Measurements from ENCODE around the gene EXOC6B. TPM values are rescaled to one million over a fixed set of nuclear protein-coding genes. Genes with fewer than 3 reads are reported as not detected.
"Not testable (repeated sequence)": the region's sequence is repeated elsewhere in the genome, so short reads cannot be mapped to it uniquely, and the experiment has no call there.

Gene EXOC6B
- total RNA-seq, 2 experiments from 2014 or later, result 16.9 to 17.5 TPM

DNA sequence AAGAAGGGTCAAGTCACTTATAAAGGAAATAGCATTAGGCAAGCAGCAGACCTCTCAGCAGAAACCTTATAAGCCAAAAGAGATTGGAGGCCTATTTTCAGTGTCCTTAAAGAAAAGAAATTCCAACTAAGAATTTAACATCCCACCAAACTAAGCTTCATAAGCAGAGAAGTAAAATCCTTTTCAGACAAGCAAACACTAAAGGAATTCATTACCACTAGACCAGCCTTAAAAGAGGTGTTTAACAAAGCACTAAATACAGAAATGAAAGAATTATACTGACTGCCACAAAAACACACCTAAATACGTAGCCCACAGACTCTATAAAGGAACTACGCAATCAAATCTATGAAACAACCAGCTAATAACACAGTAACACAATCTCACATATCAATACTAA is 160.4 kb downstream of the EXOC6B start:
- H3K9me3 Mint-ChIP-seq, result peaks cover 31% of the 10 kb centered on the region
- H3K4me3 Mint-ChIP-seq, result no peak overlapping the region
- CTCF ChIA-PET, result no interaction called here
- H3K4me3 ChIP-seq (ENCODE audit: low read length), result no peak overlapping the region
- no peaks in the 10 kb centered on the region for H3K4me1 Mint-ChIP-seq (ENCODE audit: low read depth)
- H3K27me3 Mint-ChIP-seq, result no peaks in the 10 kb centered on the region
- intact Hi-C loops (cut with DNase I, micrococcal nuclease), result no loop called here
- ATAC-seq (ENCODE audit: poor library complexity) (no peak), DNase-seq (no peak)
- no peak overlapping the region for H3K27ac Mint-ChIP-seq
- TF ChIP-seq, protein P1, sequence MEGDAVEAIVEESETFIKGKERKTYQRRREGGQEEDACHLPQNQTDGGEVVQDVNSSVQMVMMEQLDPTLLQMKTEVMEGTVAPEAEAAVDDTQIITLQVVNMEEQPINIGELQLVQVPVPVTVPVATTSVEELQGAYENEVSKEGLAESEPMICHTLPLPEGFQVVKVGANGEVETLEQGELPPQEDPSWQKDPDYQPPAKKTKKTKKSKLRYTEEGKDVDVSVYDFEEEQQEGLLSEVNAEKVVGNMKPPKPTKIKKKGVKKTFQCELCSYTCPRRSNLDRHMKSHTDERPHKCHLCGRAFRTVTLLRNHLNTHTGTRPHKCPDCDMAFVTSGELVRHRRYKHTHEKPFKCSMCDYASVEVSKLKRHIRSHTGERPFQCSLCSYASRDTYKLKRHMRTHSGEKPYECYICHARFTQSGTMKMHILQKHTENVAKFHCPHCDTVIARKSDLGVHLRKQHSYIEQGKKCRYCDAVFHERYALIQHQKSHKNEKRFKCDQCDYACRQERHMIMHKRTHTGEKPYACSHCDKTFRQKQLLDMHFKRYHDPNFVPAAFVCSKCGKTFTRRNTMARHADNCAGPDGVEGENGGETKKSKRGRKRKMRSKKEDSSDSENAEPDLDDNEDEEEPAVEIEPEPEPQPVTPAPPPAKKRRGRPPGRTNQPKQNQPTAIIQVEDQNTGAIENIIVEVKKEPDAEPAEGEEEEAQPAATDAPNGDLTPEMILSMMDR (IDR thresholded peaks at IDR 0.05), result no peak
- H3K9me3 ChIP-seq (ENCODE audit: control insufficient read depth in 1 of 2, insufficient read depth in 1 of 2, low read length in 2 of 2), result peaks cover 16 to 28% of the 10 kb centered on the region in 2 experiments
- H3K27me3 ChIP-seq (ENCODE audit: control insufficient read depth in 1 of 2, insufficient read depth in 2 of 2, low read length in 2 of 2), result no peaks in the 10 kb centered on the region
- peaks cover 66% of the 10 kb centered on the region for H3K36me3 Mint-ChIP-seq (ENCODE audit: low read depth)
- no peaks in the 10 kb centered on the region for H3K4me1 ChIP-seq (ENCODE audit: insufficient read depth, low read length)
- no peaks in the 10 kb centered on the region for H3K36me3 ChIP-seq (ENCODE audit: insufficient read depth, low read length)
- POLR2A ChIA-PET, result no interaction called here
- H3K27ac ChIP-seq (ENCODE audit: low read depth in 1 of 2, low read length in 2 of 2), result no peak overlapping the region

GRCh38 chr2:72661985-72662384 is 163.8 kb downstream of the EXOC6B start:
- H3K27ac Mint-ChIP-seq, result no peak overlapping the region
- intact Hi-C loops (cut with DNase I, micrococcal nuclease), result no loop called here
- H3K4me3 Mint-ChIP-seq, result no peak overlapping the region
- Histone ChIP-seq H3K27ac (ENCODE audit: low read depth in 1 of 2, low read length in 2 of 2) (no peak overlapping the region), H3K4me3 (ENCODE audit: low read length) (no peak overlapping the region), H3K9me3 (ENCODE audit: control insufficient read depth in 1 of 2, insufficient read depth in 1 of 2, low read length in 2 of 2) (peaks cover 16 to 18% of the 10 kb centered on the region in 2 experiments), H3K36me3 (ENCODE audit: insufficient read depth, low read length) (no peaks in the 10 kb centered on the region), H3K27me3 (ENCODE audit: control insufficient read depth in 1 of 2, insufficient read depth in 2 of 2, low read length in 2 of 2) (no peaks in the 10 kb centered on the region), H3K4me1 (ENCODE audit: insufficient read depth, low read length) (no peaks in the 10 kb centered on the region)
- H3K27me3 Mint-ChIP-seq, result no peaks in the 10 kb centered on the region
- peaks cover 13% of the 10 kb centered on the region for H3K9me3 Mint-ChIP-seq
- ATAC-seq (ENCODE audit: poor library complexity) (no peak), DNase-seq (no peak)
- CTCF ChIA-PET, result no interaction called here
- POLR2A ChIA-PET, result no interaction called here
- TF ChIP-seq, protein P1 (IDR thresholded peaks at IDR 0.05), result no peak
- no peaks in the 10 kb centered on the region for H3K4me1 Mint-ChIP-seq (ENCODE audit: low read depth)
- H3K36me3 Mint-ChIP-seq (ENCODE audit: low read depth), result peaks cover 39% of the 10 kb centered on the region

DNA sequence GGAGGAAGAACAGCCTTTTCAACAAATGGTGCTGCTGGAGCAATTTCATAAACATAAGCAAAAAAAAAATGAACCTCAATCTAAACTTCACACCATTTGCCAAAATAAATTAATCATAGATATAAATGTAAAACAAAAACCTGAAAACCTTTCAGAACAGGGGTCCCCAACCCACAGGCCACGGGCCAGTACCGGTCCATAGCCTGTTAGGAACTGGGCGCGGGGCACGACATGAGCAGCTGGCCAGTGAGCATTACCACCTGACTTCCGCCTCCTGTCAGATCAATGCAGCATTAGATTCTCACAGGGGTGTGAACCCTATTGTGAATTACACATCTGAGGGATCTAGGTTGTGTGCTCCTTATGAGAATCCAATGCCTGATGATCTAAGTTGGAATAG is 176.0 kb downstream of the EXOC6B start:
- Mint-ChIP-seq H3K27ac (no peak overlapping the region), H3K9me3 (peaks cover 8% of the 10 kb centered on the region), H3K36me3 (ENCODE audit: low read depth) (peaks cover 60% of the 10 kb centered on the region), H3K4me3 (no peak overlapping the region), H3K4me1 (ENCODE audit: low read depth) (no peaks in the 10 kb centered on the region), H3K27me3 (no peaks in the 10 kb centered on the region)
- Histone ChIP-seq H3K27me3 (ENCODE audit: control insufficient read depth in 1 of 2, insufficient read depth in 2 of 2, low read length in 2 of 2) (no peaks in the 10 kb centered on the region), H3K9me3 (ENCODE audit: control insufficient read depth in 1 of 2, insufficient read depth in 1 of 2, low read length in 2 of 2) (peaks cover 0 to 3% of the 10 kb centered on the region in 2 experiments), H3K4me3 (ENCODE audit: low read length) (no peak overlapping the region), H3K4me1 (ENCODE audit: insufficient read depth, low read length) (no peaks in the 10 kb centered on the region), H3K36me3 (ENCODE audit: insufficient read depth, low read length) (peaks cover 2% of the 10 kb centered on the region), H3K27ac (ENCODE audit: low read depth in 1 of 2, low read length in 2 of 2) (no peak overlapping the region)
- intact Hi-C loops (cut with DNase I, micrococcal nuclease), result no loop called here
- DNase-seq, result no peak
- no peak for ATAC-seq (ENCODE audit: poor library complexity)
- POLR2A ChIA-PET, result no interaction called here
- TF ChIP-seq, protein P1 (IDR thresholded peaks at IDR 0.05), result no peak
- CTCF ChIA-PET, result no interaction called here

- H3K27me3 ChIP-seq (ENCODE audit: control insufficient read depth in 1 of 2, insufficient read depth in 2 of 2, low read length in 2 of 2); H3K27ac ChIP-seq (ENCODE audit: low read depth in 1 of 2, low read length in 2 of 2); H3K4me3 ChIP-seq (ENCODE audit: low read length); ATAC-seq (ENCODE audit: poor library complexity); H3K36me3 ChIP-seq (ENCODE audit: insufficient read depth, low read length); H3K27me3 Mint-ChIP-seq; H3K27ac Mint-ChIP-seq; H3K4me3 Mint-ChIP-seq; H3K4me1 ChIP-seq (ENCODE audit: insufficient read depth, low read length); intact Hi-C loops (cut with DNase I, micrococcal nuclease); POLR2A ChIA-PET; CTCF ChIA-PET; H3K4me1 Mint-ChIP-seq (ENCODE audit: low read depth); DNase-seq; H3K9me3 Mint-ChIP-seq: not testable (repeated sequence)
- H3K9me3 ChIP-seq (ENCODE audit: control insufficient read depth in 1 of 2, insufficient read depth in 1 of 2, low read length in 2 of 2), result peaks cover 0 to 17% of the 10 kb centered on the region in 2 experiments
- peaks cover 37% of the 10 kb centered on the region for H3K36me3 Mint-ChIP-seq (ENCODE audit: low read depth)
Measured at GRCh38 chr2:72641221-72641620, 184.6 kb downstream of the EXOC6B start.
